Activated CD4-positive, alpha-beta T cell treated with anti-CD3 and anti-CD28 coated beads, Interleukin-2, Interleukin-4, amounts not matched to agents 100 ng/mL and 50 ng/mL, durations not matched to agents 16 hours and 8 hours (primary cell): ENCODE measurements around the gene GPR137.

ENCODE experiments used
- DNase-seq: peaks from one replicate; pipeline ENCODE4 v3.0.0-alpha.2; 2020; ENCODE audit warnings: low spot score

Gene GPR137

GRCh38 chr11:64249038-64249437, 36.6 kb upstream of the GPR137 start:
- no peak for DNase-seq

- DNase-seq, result no peak
Observed at GRCh38 chr11:64249563-64250414, 35.9 kb upstream of the GPR137 start.

GRCh38 chr11:64250415-64251015, 35.1 kb upstream of the GPR137 start:
- DNase-seq, result no peak

- DNase-seq, result no peak
Observed at GRCh38 chr11:64251016-64251752, 34.5 kb upstream of the GPR137 start, which contains the start of gene PLCB3. PLCB3 (plus strand) TSS chr11:64251530; CDS start chr11:64251650, 120 bp downstream.

- no peak for DNase-seq
Observed at GRCh38 chr11:64251753-64252002, 34.0 kb upstream of the GPR137 start.

- DNase-seq, result no peak
Observed at GRCh38 chr11:64252003-64252872, 33.4 kb upstream of the GPR137 start.

- no peak for DNase-seq
Observed at GRCh38 chr11:64253043-64253442, 32.6 kb upstream of the GPR137 start.

- no peak for DNase-seq
Observed at GRCh38 chr11:64253481-64253880, 32.2 kb upstream of the GPR137 start.

GRCh38 chr11:64254326-64254725, 31.3 kb upstream of the GPR137 start:
- DNase-seq, result no peak

GRCh38 chr11:64255135-64256128, 30.2 kb upstream of the GPR137 start:
- no peak for DNase-seq

GRCh38 chr11:64256300-64256699, 29.3 kb upstream of the GPR137 start:
- DNase-seq, result no peak

GRCh38 chr11:64258356-64258755, 27.3 kb upstream of the GPR137 start:
- no peak for DNase-seq

- DNase-seq, result no peak
Observed at GRCh38 chr11:64258946-64259532, 26.6 kb upstream of the GPR137 start.

- no peak for DNase-seq
Observed at GRCh38 chr11:64259533-64260067, 26.0 kb upstream of the GPR137 start.

- DNase-seq, result no peak
Observed at GRCh38 chr11:64260147-64260708, 25.4 kb upstream of the GPR137 start.

GRCh38 chr11:64261556-64262080, 24.0 kb upstream of the GPR137 start:
- DNase-seq, result no peak

- no peak for DNase-seq
Observed at GRCh38 chr11:64262271-64263002, 23.2 kb upstream of the GPR137 start.

GRCh38 chr11:64263021-64263946, 22.4 kb upstream of the GPR137 start:
- no peak for DNase-seq
